GM18511 (cell line): Measurements from ENCODE around the gene RPS6KA4.

Source experiments
- ATAC-seq: cut with Tn5 transposase; IDR thresholded peaks from one replicate; pipeline ENCODE4 v1.9.1; 2021; ENCODE audit warnings: mild to moderate bottlenecking, moderate library complexity; ENCODE audit not compliant: unreplicated experiment

RPS6KA4 gene

GRCh38 chr11:64324692-64325469 is 34.1 kb upstream of the RPS6KA4 start:
- ATAC-seq = no peak

DNA sequence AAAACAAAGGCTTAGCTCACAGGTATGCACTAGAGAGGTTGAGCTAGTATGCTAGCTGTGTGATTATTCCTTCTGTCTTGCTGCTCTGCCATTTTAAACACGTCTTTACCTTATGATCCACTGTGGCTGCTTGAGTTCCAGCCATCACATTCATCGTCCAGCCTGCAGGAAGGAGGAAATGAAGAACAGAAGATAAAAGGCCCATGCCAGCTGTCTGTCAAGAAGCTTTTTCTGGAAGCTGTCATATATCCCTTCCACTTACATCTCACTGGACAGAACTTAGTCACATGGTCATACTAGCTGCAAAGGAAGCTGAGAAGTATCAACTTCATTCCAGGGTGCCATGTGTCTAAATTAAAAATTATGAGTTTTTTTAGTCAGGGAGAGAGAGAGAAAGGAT is 31.6 kb upstream of the RPS6KA4 start:
- ATAC-seq = no peak

GRCh38 chr11:64327993-64328392 is 31.0 kb upstream of the RPS6KA4 start:
- ATAC-seq = no peak

GRCh38 chr11:64330888-64331287 is 28.1 kb upstream of the RPS6KA4 start:
- no peak for ATAC-seq

DNA sequence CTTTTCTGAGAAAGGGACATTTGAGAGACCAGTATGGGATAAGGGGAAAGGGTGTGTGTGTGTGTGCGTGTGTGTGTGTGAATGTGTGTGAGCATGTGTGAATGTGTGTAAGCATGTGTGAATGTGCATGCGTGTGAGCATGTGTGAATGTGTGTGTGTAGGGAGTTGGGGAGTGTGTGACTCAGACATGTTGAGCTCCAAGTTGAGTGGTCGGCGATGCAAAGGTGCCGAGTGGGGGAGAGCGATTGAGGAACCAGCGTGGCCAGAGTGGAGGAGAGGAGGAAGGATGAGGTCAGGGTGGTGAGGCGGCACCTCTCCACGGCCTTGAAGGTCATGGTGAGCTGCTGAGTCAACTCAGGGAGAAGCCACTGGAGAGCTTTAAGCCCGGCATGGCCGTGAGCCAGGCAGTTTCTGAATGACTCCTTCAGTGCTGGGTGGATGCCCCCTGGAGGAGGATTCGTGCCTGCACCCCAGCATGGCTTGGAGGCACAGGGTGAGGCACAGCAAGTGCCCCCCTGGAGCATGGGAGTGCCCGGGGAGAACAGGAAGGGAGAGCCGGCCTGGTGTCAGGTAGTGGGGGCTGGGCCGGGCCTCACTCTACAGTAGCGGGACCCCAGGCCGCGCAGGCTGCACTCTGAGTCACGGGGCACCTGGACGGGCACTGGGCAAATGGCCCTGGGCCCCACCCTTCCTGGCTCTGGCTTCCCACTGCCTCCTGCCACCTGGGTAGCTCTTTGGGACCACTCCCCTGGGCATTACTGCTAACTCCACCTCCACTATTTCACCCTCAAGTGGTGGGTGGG is 27.2 kb upstream of the RPS6KA4 start:
- peak; percentile 59 for ATAC-seq

DNA sequence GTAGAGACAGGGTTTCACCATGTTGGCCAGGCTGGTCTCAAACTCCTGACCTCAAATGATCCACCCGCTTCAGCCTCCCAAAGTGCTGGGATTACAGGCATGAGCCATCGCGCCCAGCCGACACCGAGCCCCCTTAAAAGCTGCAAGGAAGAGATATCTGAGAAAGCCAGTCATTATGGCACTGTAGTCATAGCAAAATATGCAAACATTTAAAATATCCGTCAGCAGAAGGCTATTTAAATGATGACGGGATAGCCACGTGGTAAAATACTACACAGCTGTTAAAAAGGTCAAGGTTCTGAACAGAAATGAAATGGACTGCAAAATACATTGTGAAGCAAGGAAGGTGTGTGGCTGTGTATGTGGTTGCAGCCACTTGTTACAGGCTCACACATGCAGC is 25.4 kb upstream of the RPS6KA4 start:
- no peak for ATAC-seq

- ATAC-seq = peak; percentile 81
Measured at GRCh38 chr11:64334764-64335735, 23.9 kb upstream of the RPS6KA4 start.

- no peak for ATAC-seq
Measured at GRCh38 chr11:64337538-64338249, 21.3 kb upstream of the RPS6KA4 start.

DNA sequence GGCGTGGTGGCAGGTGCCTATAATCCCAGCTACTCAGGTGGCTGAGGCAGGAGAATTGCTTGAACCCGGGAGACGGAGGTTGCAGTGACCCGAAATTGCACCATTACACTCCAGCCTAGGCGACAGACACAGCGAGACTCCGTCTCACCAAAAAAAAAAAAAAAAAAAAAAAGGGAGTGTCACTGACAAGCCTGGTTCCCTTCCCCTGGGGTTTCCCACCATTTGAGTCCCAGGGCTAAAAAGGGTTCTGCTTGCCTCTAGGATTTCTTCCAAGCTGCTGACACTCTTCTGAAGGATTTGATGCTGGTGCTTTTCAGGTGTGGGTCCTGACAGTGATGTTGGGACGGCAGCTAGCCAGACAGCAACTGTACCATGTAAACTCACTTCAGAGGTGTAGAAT is 20.2 kb upstream of the RPS6KA4 start:
- no peak for ATAC-seq

DNA sequence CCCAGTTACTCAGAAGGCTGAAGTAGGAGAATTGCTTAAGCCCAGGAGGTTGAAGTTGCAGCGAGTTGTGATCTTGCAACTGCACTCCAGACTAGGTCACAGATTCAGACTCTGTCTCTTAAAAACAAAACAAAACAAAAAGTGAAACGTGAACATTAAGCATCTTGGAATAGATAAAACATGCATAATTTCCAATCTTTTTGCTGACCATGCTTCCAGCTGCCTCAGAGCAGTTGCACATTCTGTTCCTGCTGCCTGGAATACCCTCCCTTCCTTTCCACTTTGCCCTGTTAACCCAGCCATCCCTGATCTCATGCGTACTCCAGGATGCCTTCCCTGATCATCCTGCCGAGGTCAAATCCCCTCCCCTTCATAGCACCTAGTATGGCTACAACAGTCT is 19.7 kb upstream of the RPS6KA4 start:
- no peak for ATAC-seq

- peak; percentile 68 for ATAC-seq
Measured at GRCh38 chr11:64339754-64340408, 19.1 kb upstream of the RPS6KA4 start, which contains the start of gene CCDC88B. Gene CCDC88B, plus strand, starts transcription at chr11:64340204. Its CDS starts 63 bp downstream, at chr11:64340267.

GRCh38 chr11:64340671-64341335 is 18.2 kb upstream of the RPS6KA4 start:
- ATAC-seq = peak; percentile 40

- ATAC-seq = no peak
Measured at GRCh38 chr11:64341429-64341828, 17.5 kb upstream of the RPS6KA4 start.

- no peak for ATAC-seq
Measured at GRCh38 chr11:64341851-64342791, 16.8 kb upstream of the RPS6KA4 start.

DNA sequence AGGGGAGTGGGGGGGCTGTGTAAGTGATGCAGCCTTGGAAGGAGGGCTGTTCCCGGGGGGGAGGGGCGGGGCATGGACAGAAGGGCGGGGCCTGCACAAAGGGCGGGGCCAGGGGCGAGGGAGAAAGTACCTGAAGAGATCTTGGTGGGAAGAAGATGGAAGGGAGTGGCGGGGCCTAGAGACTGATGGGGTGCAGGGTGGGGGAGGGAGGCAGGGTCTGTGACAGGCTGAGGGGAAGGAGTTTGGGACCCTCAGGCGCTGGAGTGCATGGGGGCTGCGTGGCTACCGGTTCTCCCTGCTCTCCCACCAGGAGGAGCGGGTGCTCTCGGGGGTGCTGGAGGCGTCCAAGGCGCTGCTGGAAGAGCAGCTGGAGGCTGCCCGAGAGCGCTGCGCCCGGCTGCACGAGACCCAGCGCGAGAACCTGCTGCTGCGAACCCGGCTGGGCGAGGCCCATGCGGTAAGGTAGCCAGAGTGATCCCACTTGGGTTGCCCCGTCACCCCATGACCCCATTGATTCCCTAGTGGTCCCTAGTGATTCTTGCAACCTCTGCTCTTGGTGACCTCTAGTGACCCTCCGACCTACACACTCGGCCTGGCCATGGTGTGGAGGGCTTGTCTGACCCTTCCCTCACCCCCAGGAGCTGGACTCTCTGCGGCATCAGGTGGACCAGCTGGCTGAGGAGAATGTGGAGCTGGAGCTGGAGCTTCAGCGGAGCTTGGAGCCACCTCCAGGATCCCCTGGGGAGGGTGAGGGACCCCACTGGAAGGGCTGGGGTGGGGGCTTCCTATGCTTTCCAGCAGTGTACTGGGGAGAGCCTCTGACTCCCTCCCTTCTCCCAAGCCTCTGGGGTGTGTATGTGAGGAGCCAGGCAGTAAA is 15.9 kb upstream of the RPS6KA4 start:
- no peak for ATAC-seq

- ATAC-seq = no peak
Measured at GRCh38 chr11:64343767-64344559, 15.0 kb upstream of the RPS6KA4 start.
